ENCODE data around the gene IVD.

IVD gene

GRCh38 chr15:40470423-40471104 is 65.0 kb downstream of the IVD start, which contains the start of gene CHST14:
Gene CHST14, plus strand, starts transcription at chr15:40470984. Its CDS starts 230 bp downstream, at chr15:40471214.
- ChIA-PET CTCF (interaction anchor here (0.7 to 0.8 kb wide), 2 partner anchors 15 to 29 kb away, joined by 4 read pairs; no protein-coding TSS in a partner anchor), POLR2A (ENCODE audit: low non-redundant PET) (interaction anchor here (0.5 to 0.8 kb wide), 2 partner anchors 16 to 42 kb away, joined by 6 to 7 read pairs; no protein-coding TSS in a partner anchor)
- peak; percentile 59 for DNase-seq (ENCODE audit: low spot score)
- TF ChIP-seq CTCF (conservative IDR thresholded peaks at IDR 0.05; ENCODE audit: low read depth), result no peak
- H3K27ac ChIP-seq, result peak within 1 kb of the TSS; percentile 79
